GM23338 (cell line): ENCODE data around the gene ACADVL. TPM values are rescaled to one million over a fixed set of nuclear protein-coding genes. Genes with fewer than 3 reads are reported as not detected.

ENCODE experiments used
- ATAC-seq: fragments of 200-7000 bp; cut with Tn5 transposase; 3 replicates; pipeline ENCODE4 v1.9.1; 2020
- DNase-seq: peaks from one replicate; pipeline ENCODE4 v3.0.0-alpha.2; 2015; ENCODE audit warnings: low spot score
- H2AFZ ChIP-seq: fragments of 200-600 bp; sonication (generic); 2 replicates; pipeline ENCODE4 v1.8.0; 2016; ENCODE audit warnings: antibody characterized with exemption, mild to moderate bottlenecking, moderate library complexity
- H3F3A ChIP-seq: fragments of 200-600 bp; sonication (generic); replicated peaks from 2 replicates; pipeline ENCODE4 v1.8.0; 2017; ENCODE audit warnings: antibody characterized with exemption, mixed run types, low read depth
- H3K27ac ChIP-seq: fragments of 200-600 bp; sonication (generic); 2 replicates; pipeline ENCODE4 v1.6.1; 2016; ENCODE audit warnings: low read depth
- H3K27me3 ChIP-seq: fragments of 200-600 bp; sonication (generic); 2 replicates; pipeline ENCODE4 v1.8.0; 2016; ENCODE audit warnings: mild to moderate bottlenecking, mixed run types, moderate library complexity; ENCODE audit not compliant: insufficient read depth
- H3K36me3 ChIP-seq: fragments of 200-600 bp; sonication (generic); 2 replicates; pipeline ENCODE4 v1.8.0; 2016; ENCODE audit warnings: mild to moderate bottlenecking; ENCODE audit not compliant: insufficient read depth
- H3K4me1 ChIP-seq: fragments of 200-600 bp; sonication (generic); 2 replicates; pipeline ENCODE4 v1.8.0; 2016; ENCODE audit warnings: mild to moderate bottlenecking, moderate library complexity; ENCODE audit not compliant: insufficient read depth
- H3K4me2 ChIP-seq: fragments of 200-600 bp; sonication (generic); 2 replicates; pipeline ENCODE4 v1.7.1; 2017; ENCODE audit warnings: mixed run types
- H3K4me3 ChIP-seq: fragments of 200-600 bp; sonication (generic); 2 replicates; pipeline ENCODE4 v1.6.1; 2016; ENCODE audit warnings: mixed run types
- H3K79me2 ChIP-seq: fragments of 200-600 bp; sonication (generic); replicated peaks from 2 replicates; pipeline ENCODE4 v1.8.0; 2017; ENCODE audit warnings: mild to moderate bottlenecking; ENCODE audit not compliant: insufficient read depth
- H3K9me2 ChIP-seq: fragments of 200-600 bp; sonication (generic); 2 replicates; pipeline ENCODE4 v1.8.0; 2017; ENCODE audit not compliant: insufficient read depth
- H4K20me1 ChIP-seq: fragments of 200-600 bp; sonication (generic); replicated peaks from 2 replicates; pipeline ENCODE4 v1.8.0; 2017; ENCODE audit warnings: mild to moderate bottlenecking; ENCODE audit not compliant: insufficient read depth
- H3K27ac Mint-ChIP-seq: 2 replicates; pipeline ENCODE4 v1.8.0; 2020; ENCODE audit warnings: inconsistent platforms, mild to moderate bottlenecking, moderate library complexity, mixed read lengths
- H3K27me3 Mint-ChIP-seq: 3 replicates; pipeline ENCODE4 v1.8.0; 2022; ENCODE audit warnings: low read depth, mild to moderate bottlenecking, moderate library complexity, mixed read lengths, inconsistent platforms; ENCODE audit not compliant: insufficient read depth, poor library complexity
- H3K36me3 Mint-ChIP-seq: 3 replicates; pipeline ENCODE4 v1.8.0; 2021; ENCODE audit warnings: low read depth, mild to moderate bottlenecking, inconsistent platforms, moderate library complexity, mixed read lengths
- H3K4me1 Mint-ChIP-seq: 3 replicates; pipeline ENCODE4 v1.8.0; 2020; ENCODE audit warnings: mild to moderate bottlenecking, inconsistent platforms, mixed read lengths
- H3K4me3 Mint-ChIP-seq: 3 replicates; pipeline ENCODE4 v1.8.0; 2021; ENCODE audit warnings: moderate library complexity, mild to moderate bottlenecking, inconsistent platforms, mixed read lengths
- H3K9me3 Mint-ChIP-seq: 3 replicates; pipeline ENCODE4 v1.8.0; 2020; ENCODE audit warnings: moderate library complexity, mild to moderate bottlenecking, inconsistent platforms, mixed read lengths
- CREB1 ChIP-seq: fragments of 250-450 bp; sonication (Bioruptor Pico); IDR thresholded peaks from 2 replicates; pipeline ENCODE4 v1.5.0; 2020; ENCODE audit warnings: low read depth, mild to moderate bottlenecking, moderate library complexity
- CTCF ChIP-seq, 2 experiments: fragments of 200-600 bp in 1 of 2; sonication (generic) in 1 of 2; conservative IDR thresholded peaks; 2 replicates each; pipeline versions ENCODE4 v1.5.1 to v1.6.1; 2016 to 2017; ENCODE audit warnings: antibody characterized with exemption in 2 of 2, low read depth in 2 of 2, mild to moderate bottlenecking in 2 of 2, moderate library complexity in 1 of 2
- ETS1 ChIP-seq: IDR thresholded peaks from 2 replicates; pipeline ENCODE4 v1.6.1; 2016; ENCODE audit warnings: antibody characterized with exemption
- EZH2 ChIP-seq: fragments of 200-600 bp; sonication (generic); IDR thresholded peaks from one replicate; pipeline ENCODE4 v1.8.0; 2017; ENCODE audit warnings: antibody characterized with exemption, mild to moderate bottlenecking, low read depth; ENCODE audit not compliant: unreplicated experiment
- EZH2phosphoT487 ChIP-seq: fragments of 200-600 bp; sonication (generic); IDR thresholded peaks from one replicate; pipeline ENCODE4 v1.8.1; 2018; ENCODE audit warnings: antibody characterized with exemption; ENCODE audit not compliant: unreplicated experiment
- JUNB ChIP-seq: IDR thresholded peaks from one replicate; pipeline ENCODE4 v1.6.1; 2016; ENCODE audit warnings: antibody characterized with exemption; ENCODE audit not compliant: unreplicated experiment
- NANOG ChIP-seq: IDR thresholded peaks from 2 replicates; pipeline ENCODE4 v1.6.1; 2016; ENCODE audit warnings: antibody characterized with exemption, borderline replicate concordance
- POLR2AphosphoS5 ChIP-seq: IDR thresholded peaks from 2 replicates; pipeline ENCODE4 v1.6.1; 2016; ENCODE audit warnings: antibody characterized with exemption, low read depth
- REST ChIP-seq: IDR thresholded peaks from one replicate; pipeline ENCODE4 v1.6.1; 2018; ENCODE audit warnings: antibody characterized with exemption; ENCODE audit not compliant: unreplicated experiment
- STAT1 ChIP-seq: IDR thresholded peaks from one replicate; pipeline ENCODE4 v1.6.1; 2016; ENCODE audit warnings: antibody characterized with exemption; ENCODE audit not compliant: unreplicated experiment
- ZNF114 ChIP-seq: fragments of 250-450 bp; sonication (Bioruptor Pico); IDR thresholded peaks from 2 replicates; pipeline ENCODE4 v1.5.0; 2020; ENCODE audit warnings: mild to moderate bottlenecking, moderate library complexity
- ZNF331 ChIP-seq: fragments of 250-450 bp; sonication (Bioruptor Pico); IDR thresholded peaks from 2 replicates; pipeline ENCODE4 v1.5.0; 2020; ENCODE audit warnings: low read depth, mild to moderate bottlenecking, moderate library complexity
- ZNF462 ChIP-seq: fragments of 250-450 bp; sonication (Bioruptor Pico); IDR thresholded peaks from 2 replicates; pipeline ENCODE4 v1.5.0; 2020; ENCODE audit warnings: mild to moderate bottlenecking, moderate library complexity
- polyA plus RNA-seq: library from polyadenylated mRNA; unstranded; fragments of >200 nt; fragmentation: Nextera tagmentation; extraction: Ambion mirVana; gene quantifications from 2 replicates; pipeline ENCODE4 v1.2.1, GENCODE V29; 2016
- total RNA-seq: library from RNA; depleted of rRNA; stranded (reverse); fragments of >200 nt; shearing (Covaris generic); gene quantifications from 2 replicates; pipeline ENCODE4 v1.2.3, GENCODE V29; 2014

The ACADVL gene
- total and polyA plus RNA-seq, 2 experiments from 2014 or later: 152 to 156 TPM

GRCh38 chr17:7241783-7242716, 22.3 kb downstream of the ACADVL start, which contains the start of gene GABARAP:
TSS of gene GABARAP (minus strand) at chr17:7242449. CDS start at chr17:7242330, 119 bp downstream.
- Histone ChIP-seq H4K20me1 (peaks cover 5% of the 10 kb centered on the region), H3K4me3 (peak within 1 kb of the TSS; percentile 78), H3K9me2 (no peaks in the 10 kb centered on the region), H3F3A (peaks cover 32% of the 10 kb centered on the region), H3K27ac (peak within 1 kb of the TSS; percentile 93), H2AFZ (peak within 1 kb of the TSS; percentile 84), H3K36me3 (peaks cover 19% of the 10 kb centered on the region; the same call in 1 of the 2 replicates), H3K27me3 (no peaks in the 10 kb centered on the region), H3K4me2 (peak within 1 kb of the TSS; percentile 81), H3K4me1 (peaks cover 25% of the 10 kb centered on the region), H3K79me2 (peaks cover 38% of the 10 kb centered on the region)
- peak within 1 kb of the TSS; percentile 97 for H3K27ac Mint-ChIP-seq
- H3K36me3 Mint-ChIP-seq: peaks cover 54% of the 10 kb centered on the region
- H3K4me1 Mint-ChIP-seq: peaks cover 41% of the 10 kb centered on the region
- H3K27me3 Mint-ChIP-seq: peaks cover 29% of the 10 kb centered on the region
- H3K4me3 Mint-ChIP-seq: peak within 1 kb of the TSS; percentile 87
- ATAC-seq: peak; percentile 10
- TF ChIP-seq EZH2: no peak
- TF ChIP-seq CTCF (conservative IDR thresholded peaks at IDR 0.05; ENCODE audit: low read depth in 2 of 2): no peak
- no peak for TF ChIP-seq REST
- no peak for TF ChIP-seq JUNB
- TF ChIP-seq POLR2AphosphoS5: 0 out of 2 replicates have a peak, but pooled peaks have one; percentile 17
- TF ChIP-seq EZH2phosphoT487: no peak
- TF ChIP-seq ZNF114 (CRISPR knock-in tag): no peak
- no peak for TF ChIP-seq ZNF462 (CRISPR knock-in tag)
- TF ChIP-seq STAT1: no peak
- TF ChIP-seq ZNF331: no peak
- TF ChIP-seq CREB1 (CRISPR knock-in tag): peak; percentile 73
- TF ChIP-seq NANOG: no peak
- no peak for TF ChIP-seq ETS1
- H3K9me3 Mint-ChIP-seq: no peaks in the 10 kb centered on the region; the same call in none of the 3 replicates
- peak; percentile 94 for DNase-seq
